Spleen (tissue), 7 donors: ENCODE results near the gene SNX27.

Experiments
- CTCF ChIP-seq, 11 experiments: fragments of 200-600 bp in 7 of 11; fragments of 450-650 bp in 4 of 11; sonication (generic) in 4 of 11; IDR thresholded peaks in 8 of 11; conservative IDR thresholded peaks in 3 of 11; 1 replicate in 7 of 11; 2 replicates in 4 of 11; pipeline versions ENCODE4 v1.4.0 to v1.8.0; 2016 to 2021; ENCODE audit warnings: antibody characterized with exemption in 11 of 11, inconsistent platforms in 4 of 11, mild to moderate bottlenecking in 1 of 11
- POLR2A ChIP-seq, 3 donors: fragments of 450-650 bp; IDR thresholded peaks; one replicate each; pipeline ENCODE4 v1.5.1; 2017; ENCODE audit warnings: antibody characterized with exemption in 3 of 3, mild to moderate bottlenecking in 1 of 3
- donor health status: DM: no; HTN: no; CAD: no; lungs with moderate emphysema.
- donor health status: DM: no; HTN: no; CAD: no.
- donor health status: DM: no; HTN: no; CAD: no.

GRCh38 chr1:151733126-151733525, 121.3 kb downstream of the SNX27 start:
- TF ChIP-seq CTCF (IDR thresholded peaks at IDR 0.05 in 8 of 11, conservative IDR thresholded peaks at IDR 0.05 in 3 of 11): no peak
- no peak for TF ChIP-seq POLR2A (IDR thresholded peaks at IDR 0.05)
